PC-3 (cell line): ENCODE data around the gene LENG1. TPM values are rescaled to one million over a fixed set of nuclear protein-coding genes. Genes with fewer than 3 reads are reported as not detected.

Source experiments
- ATAC-seq: fragments of 200-7000 bp; cut with Tn5 transposase; 2 replicates; pipeline ENCODE4 v1.9.1; 2020; ENCODE audit warnings: mild to moderate bottlenecking, moderate library complexity
- BruUV-seq: library from RNA; stranded (reverse); fragments of 400-500 nt; replicated peaks from 2 replicates; lab custom pipeline; 2021; lab: Mats Ljungman, UMichigan
- CTCF ChIA-PET: fragments of 300-600 bp; sonication (Branson Sonifier 250); formaldehyde crosslinking; loops from one replicate; lab custom pipeline; 2022; ENCODE audit warnings: antibody characterized with exemption; lab: Charles Lee
- POLR2A ChIA-PET: fragments of 300-600 bp; sonication (Branson Sonifier 250); formaldehyde crosslinking; loops from one replicate; lab custom pipeline; 2022; ENCODE audit warnings: antibody characterized with exemption; ENCODE audit not compliant: unreplicated experiment; lab: Charles Lee
- DNase-seq: peaks from one replicate; pipeline ENCODE4 v3.0.0-alpha.2; 2015
- H2AFZ ChIP-seq: fragments of 300-600 bp; sonication (generic); 2 replicates; pipeline ENCODE4 v1.6.0; 2016; ENCODE audit warnings: antibody characterized with exemption, low read length
- H3F3A ChIP-seq: fragments of 300-600 bp; sonication (generic); one replicate; pipeline ENCODE4 v1.6.0; 2017; ENCODE audit warnings: antibody characterized with exemption, low read length, control low read depth, mild to moderate bottlenecking; ENCODE audit not compliant: unreplicated experiment
- H3K27ac ChIP-seq: fragments of 300-600 bp; sonication (generic); 2 replicates; pipeline ENCODE4 v1.5.1; 2016; ENCODE audit warnings: mild to moderate bottlenecking, low read length
- H3K27me3 ChIP-seq: fragments of 300-600 bp; sonication (generic); 2 replicates; pipeline ENCODE4 v1.6.1; 2016; ENCODE audit warnings: low read length, mixed read lengths
- H3K36me3 ChIP-seq: fragments of 300-600 bp; sonication (generic); 2 replicates; pipeline ENCODE4 v1.6.1; 2016; ENCODE audit warnings: low read depth, mixed run types, low read length, mixed read lengths
- H3K4me1 ChIP-seq: fragments of 300-600 bp; sonication (generic); 2 replicates; pipeline ENCODE4 v1.5.1; 2016; ENCODE audit warnings: low read length; ENCODE audit not compliant: insufficient read depth
- H3K4me2 ChIP-seq: fragments of 300-600 bp; sonication (generic); 2 replicates; pipeline ENCODE4 v1.6.0; 2016; ENCODE audit warnings: low read length
- H3K4me3 ChIP-seq: fragments of 300-600 bp; sonication (generic); 2 replicates; pipeline ENCODE4 v1.5.1; 2016; ENCODE audit warnings: mild to moderate bottlenecking, low read length, mixed read lengths
- H3K79me2 ChIP-seq: fragments of 300-600 bp; sonication (generic); 2 replicates; pipeline ENCODE4 v1.6.1; 2017; ENCODE audit warnings: low read length, mixed read lengths
- H3K9ac ChIP-seq: fragments of 300-600 bp; sonication (generic); 2 replicates; pipeline ENCODE4 v1.6.0; 2016; ENCODE audit warnings: mild to moderate bottlenecking, low read length
- H3K9me2 ChIP-seq: fragments of 300-600 bp; sonication (generic); replicated peaks from 2 replicates; pipeline ENCODE4 v1.6.1; 2016; ENCODE audit warnings: mixed run types, low read length, mixed read lengths
- H3K9me3 ChIP-seq: fragments of 300-600 bp; sonication (generic); 2 replicates; pipeline ENCODE4 v1.6.1; 2016; ENCODE audit warnings: low read length, mixed read lengths
- H4K20me1 ChIP-seq: fragments of 300-600 bp; sonication (generic); 2 replicates; pipeline ENCODE4 v1.6.1; 2016; ENCODE audit warnings: low read length, mixed read lengths
- CTCF ChIP-seq: fragments of 300-600 bp; sonication (generic); conservative IDR thresholded peaks from 2 replicates; pipeline ENCODE4 v1.5.1; 2017; ENCODE audit warnings: antibody characterized with exemption, low read depth, mild to moderate bottlenecking, low read length
- EZH2 ChIP-seq: fragments of 300-600 bp; sonication (generic); IDR thresholded peaks from one replicate; pipeline ENCODE4 v1.6.1; 2017; ENCODE audit warnings: antibody characterized with exemption, mild to moderate bottlenecking, low read length; ENCODE audit not compliant: unreplicated experiment
- EZH2phosphoT487 ChIP-seq: fragments of 300-600 bp; sonication (generic); IDR thresholded peaks from 2 replicates; pipeline ENCODE4 v1.6.1; 2018; ENCODE audit warnings: mild to moderate bottlenecking, antibody characterized with exemption, low read length, borderline replicate concordance
- intact Hi-C: fragments of 100-400 bp; cut with micrococcal nuclease; formaldehyde crosslinking; loops from 2 replicates; pipeline ENCODE4 v1.9.0; 2023
- total RNA-seq: library from RNA; depleted of rRNA; stranded (reverse); fragments of >200 nt; gene quantifications from 2 replicates; pipeline ENCODE4 v1.2.3, GENCODE V29; 2014

The LENG1 gene
- total RNA-seq, 1 experiment from 2014 or later: 13.6 TPM

- Histone ChIP-seq H3K9me2 (no peaks in the 10 kb centered on the region), H3F3A (no peaks in the 10 kb centered on the region), H3K9me3 (no peaks in the 10 kb centered on the region), H3K4me3 (no peak overlapping the region), H3K27me3 (no peaks in the 10 kb centered on the region), H3K79me2 (no peaks in the 10 kb centered on the region), H4K20me1 (no peaks in the 10 kb centered on the region), H3K9ac (no peak overlapping the region), H3K4me1 (no peaks in the 10 kb centered on the region), H3K27ac (no peak overlapping the region), H3K4me2 (no peak overlapping the region), H3K36me3 (peaks cover 50% of the 10 kb centered on the region), H2AFZ (no peak overlapping the region)
- ATAC-seq (no peak), DNase-seq (no peak)
- no peak for TF ChIP-seq EZH2
- TF ChIP-seq EZH2phosphoT487: no peak
- no peak for TF ChIP-seq CTCF
- no TSS peak for BruUV-seq
- CTCF ChIA-PET: no interaction called here
- POLR2A ChIA-PET: interaction anchor here (0.5 kb wide), 1 partner anchor 36 kb away, joined by 11 read pairs; no protein-coding TSS in a partner anchor
- intact Hi-C loops: no loop called here
These were observed 30.5 kb downstream of the LENG1 start for GRCh38 chr19:54128796-54129616.

GRCh38 chr19:54128441-54128725, 31.1 kb downstream of the LENG1 start:
- intact Hi-C loops: no loop called here
- ChIA-PET POLR2A (no interaction called here), CTCF (no interaction called here)
- Histone ChIP-seq H2AFZ (no peak overlapping the region), H3K9me3 (no peaks in the 10 kb centered on the region), H3K4me3 (no peak overlapping the region), H3K9ac (no peak overlapping the region), H3K9me2 (no peaks in the 10 kb centered on the region), H3K4me2 (no peak overlapping the region), H3F3A (no peaks in the 10 kb centered on the region), H3K27ac (no peak overlapping the region), H3K36me3 (peaks cover 56% of the 10 kb centered on the region), H4K20me1 (no peaks in the 10 kb centered on the region), H3K27me3 (no peaks in the 10 kb centered on the region), H3K79me2 (no peaks in the 10 kb centered on the region), H3K4me1 (no peaks in the 10 kb centered on the region)
- no TSS peak for BruUV-seq
- DNase-seq (no peak), ATAC-seq (no peak)
- TF ChIP-seq EZH2phosphoT487 (no peak), CTCF (no peak), EZH2 (no peak)

GRCh38 chr19:54127688-54128440, 31.7 kb downstream of the LENG1 start:
- intact Hi-C loops: no loop called here
- CTCF ChIA-PET: no interaction called here
- H3K9me2 ChIP-seq: no peaks in the 10 kb centered on the region
- ATAC-seq (no peak), DNase-seq (no peak)
- H4K20me1 ChIP-seq: no peaks in the 10 kb centered on the region
- H3K4me1 ChIP-seq: no peaks in the 10 kb centered on the region
- no peak overlapping the region for H3K4me2 ChIP-seq
- H3K27ac ChIP-seq: no peak overlapping the region
- no peak overlapping the region for H2AFZ ChIP-seq
- BruUV-seq: no TSS peak
- no peak overlapping the region for H3K9ac ChIP-seq
- POLR2A ChIA-PET: no interaction called here
- no peak for TF ChIP-seq EZH2phosphoT487
- TF ChIP-seq EZH2: no peak
- no peak for TF ChIP-seq CTCF
- H3K36me3 ChIP-seq: peaks cover 61% of the 10 kb centered on the region
- H3K9me3 ChIP-seq: no peaks in the 10 kb centered on the region
- H3F3A ChIP-seq: no peaks in the 10 kb centered on the region
- no peaks in the 10 kb centered on the region for H3K79me2 ChIP-seq
- H3K27me3 ChIP-seq: no peaks in the 10 kb centered on the region
- H3K4me3 ChIP-seq: no peak overlapping the region
